IMR-90 (cell line): ENCODE data around the gene PPARG. TPM values are rescaled to one million over a fixed set of nuclear protein-coding genes. Genes with fewer than 3 reads are reported as not detected.

Source experiments
- ATAC-seq: fragments of 200-7000 bp; cut with Tn5 transposase; 2 replicates; pipeline ENCODE4 v1.9.1; 2020; ENCODE audit warnings: low read depth, mild to moderate bottlenecking, moderate library complexity
- BruUV-seq: library from RNA; stranded (reverse); fragments of 400-500 nt; replicated peaks from 2 replicates; lab custom pipeline; 2021; lab: Mats Ljungman, UMichigan
- CTCF ChIA-PET: fragments of 300-600 bp; formaldehyde crosslinking; extraction: SDS; loops from one replicate; lab custom pipeline; 2021; ENCODE audit warnings: antibody characterized with exemption; lab: Yijun Ruan, JAX
- POLR2A ChIA-PET: fragments of 300-600 bp; sonication (Branson Sonifier 250); formaldehyde crosslinking; loops from one replicate; lab custom pipeline; 2022; ENCODE audit warnings: antibody characterized with exemption; ENCODE audit not compliant: unreplicated experiment; lab: Charles Lee
- DNase-seq: peaks from one replicate; pipeline ENCODE4 v3.0.0; 2013
- H2AFZ ChIP-seq: replicated peaks from 2 replicates; pipeline ENCODE3; 2013; ENCODE audit warnings: low read length, mild to moderate bottlenecking; ENCODE audit not compliant: poor library complexity
- H2AK5ac ChIP-seq: 2 replicates; pipeline ENCODE4 v1.6.1; 2013; ENCODE audit warnings: low read depth, low read length, inconsistent platforms
- H2AK9ac ChIP-seq: replicated peaks from 2 replicates; pipeline ENCODE3; 2013; ENCODE audit warnings: mild to moderate bottlenecking, low read depth, low read length, moderate library complexity; ENCODE audit not compliant: poor library complexity
- H2BK120ac ChIP-seq: 2 replicates; pipeline ENCODE4 v1.6.1; 2013; ENCODE audit warnings: low read depth, low read length, inconsistent platforms
- H2BK15ac ChIP-seq: 3 replicates; pipeline ENCODE4 v1.6.1; 2013; ENCODE audit warnings: low read depth, low read length, inconsistent platforms
- H2BK20ac ChIP-seq: 2 replicates; pipeline ENCODE4 v1.6.1; 2013; ENCODE audit warnings: low read depth, mild to moderate bottlenecking, inconsistent platforms, low read length, moderate library complexity
- H2BK5ac ChIP-seq: 2 replicates; pipeline ENCODE4 v1.6.1; 2013; ENCODE audit warnings: mild to moderate bottlenecking, low read depth, low read length, inconsistent platforms; ENCODE audit not compliant: poor library complexity, severe bottlenecking
- H3K14ac ChIP-seq: replicated peaks from 2 replicates; pipeline ENCODE4 v1.6.1; 2013; ENCODE audit warnings: low read depth, low read length, inconsistent platforms
- H3K18ac ChIP-seq: 2 replicates; pipeline ENCODE4 v1.6.1; 2013; ENCODE audit warnings: low read depth, low read length, control low read depth
- H3K23ac ChIP-seq: 2 replicates; pipeline ENCODE4 v1.6.1; 2013; ENCODE audit warnings: low read depth, low read length, inconsistent platforms
- H3K27ac ChIP-seq: 2 replicates; pipeline ENCODE4 v1.5.1; 2013; ENCODE audit warnings: mild to moderate bottlenecking, control low read depth, low read length; ENCODE audit not compliant: insufficient read depth
- H3K27me3 ChIP-seq: 2 replicates; pipeline ENCODE4 v1.6.1; 2013; ENCODE audit warnings: low read length; ENCODE audit not compliant: control insufficient read depth, insufficient read depth
- H3K36me3 ChIP-seq: 2 replicates; pipeline ENCODE4 v1.6.1; 2013; ENCODE audit warnings: low read length, mixed read lengths; ENCODE audit not compliant: control insufficient read depth, insufficient read depth
- H3K4ac ChIP-seq: 2 replicates; pipeline ENCODE4 v1.6.1; 2013; ENCODE audit warnings: low read depth, low read length, inconsistent platforms
- H3K4me1 ChIP-seq: 2 replicates; pipeline ENCODE4 v1.6.1; 2013; ENCODE audit warnings: low read length, mixed read lengths; ENCODE audit not compliant: control insufficient read depth, insufficient read depth
- H3K4me2 ChIP-seq: 2 replicates; pipeline ENCODE4 v1.6.1; 2013; ENCODE audit warnings: low read depth, mild to moderate bottlenecking, control low read depth, low read length, moderate library complexity
- H3K4me3 ChIP-seq: 2 replicates; pipeline ENCODE4 v1.5.1; 2013; ENCODE audit warnings: low read depth, mild to moderate bottlenecking, control low read depth, low read length, moderate library complexity; ENCODE audit not compliant: insufficient read depth
- H3K56ac ChIP-seq: 2 replicates; pipeline ENCODE4 v1.6.1; 2013; ENCODE audit warnings: low read length, inconsistent platforms; ENCODE audit not compliant: insufficient read depth; ENCODE audit errors: extremely low read depth
- H3K79me1 ChIP-seq, 2 experiments: 2 replicates each; pipeline ENCODE4 v1.6.1; 2013; ENCODE audit warnings: low read length in 2 of 2, inconsistent platforms in 1 of 2, low read depth in 1 of 2
- H3K9ac ChIP-seq: 2 replicates; pipeline ENCODE4 v1.6.1; 2013; ENCODE audit warnings: low read depth, low read length, control low read depth
- H3K9me1 ChIP-seq: 2 replicates; pipeline ENCODE4 v1.6.1; 2013; ENCODE audit warnings: low read length, inconsistent platforms; ENCODE audit not compliant: insufficient read depth
- H3K9me3 ChIP-seq: 2 replicates; pipeline ENCODE4 v1.6.1; 2013; ENCODE audit warnings: low read length; ENCODE audit not compliant: control insufficient read depth, insufficient read depth
- H4K20me1 ChIP-seq: 2 replicates; pipeline ENCODE4 v1.6.1; 2013; ENCODE audit warnings: low read length, inconsistent platforms; ENCODE audit not compliant: insufficient read depth
- H4K5ac ChIP-seq: 2 replicates; pipeline ENCODE4 v1.6.1; 2013; ENCODE audit warnings: mild to moderate bottlenecking, low read depth, low read length, control low read depth
- H4K8ac ChIP-seq, 2 experiments: 2 replicates each; pipeline ENCODE4 v1.6.1; 2013; ENCODE audit warnings: low read depth in 2 of 2, low read length in 2 of 2, control low read depth in 1 of 2, inconsistent platforms in 1 of 2
- H4K91ac ChIP-seq: 2 replicates; pipeline ENCODE4 v1.6.1; 2013; ENCODE audit warnings: low read depth, low read length, inconsistent platforms; ENCODE audit not compliant: insufficient read depth
- BHLHE40 ChIP-seq: fragments of 150-350 bp; IDR thresholded peaks from 2 replicates; pipeline ENCODE4 v1.6.1; 2016; ENCODE audit warnings: mild to moderate bottlenecking, low read depth, low read length
- CEBPB ChIP-seq: IDR thresholded peaks from 2 replicates; pipeline ENCODE4 v1.6.1; 2012; ENCODE audit warnings: low read depth, low read length, improper control_type of control experiment
- CHD1 ChIP-seq: IDR thresholded peaks from 2 replicates; pipeline ENCODE4 v1.6.1; 2012; ENCODE audit warnings: low read depth, low read length, improper control_type of control experiment
- CTCF ChIP-seq: conservative IDR thresholded peaks from 2 replicates; pipeline ENCODE4 v1.5.1; 2012; ENCODE audit warnings: mild to moderate bottlenecking, low read depth, low read length, improper control_type of control experiment
- FOS ChIP-seq: fragments of 150-350 bp; IDR thresholded peaks from 2 replicates; pipeline ENCODE4 v1.6.1; 2016; ENCODE audit warnings: low read depth, low read length
- MAFK ChIP-seq: IDR thresholded peaks from 2 replicates; pipeline ENCODE4 v1.6.1; 2012; ENCODE audit warnings: low read depth, low read length, improper control_type of control experiment
- MAZ ChIP-seq: IDR thresholded peaks from 2 replicates; pipeline ENCODE4 v1.6.1; 2012; ENCODE audit warnings: low read depth, mild to moderate bottlenecking, low read length, improper control_type of control experiment, moderate library complexity, borderline replicate concordance
- MXI1 ChIP-seq: IDR thresholded peaks from 2 replicates; pipeline ENCODE4 v1.6.1; 2012; ENCODE audit warnings: low read depth, mild to moderate bottlenecking, low read length, moderate library complexity, borderline replicate concordance
- NFE2L2 ChIP-seq: fragments of 150-350 bp; IDR thresholded peaks from 2 replicates; pipeline ENCODE4 v1.6.1; 2016; ENCODE audit warnings: low read depth, mild to moderate bottlenecking, low read length
- POLR2A ChIP-seq: IDR thresholded peaks from 2 replicates; pipeline ENCODE4 v1.6.1; 2012; ENCODE audit warnings: mild to moderate bottlenecking, low read depth, low read length
- RAD21 ChIP-seq: IDR thresholded peaks from 2 replicates; pipeline ENCODE4 v1.6.1; 2012; ENCODE audit warnings: low read length, improper control_type of control experiment
- RFX5 ChIP-seq: IDR thresholded peaks from 2 replicates; pipeline ENCODE4 v1.8.0; 2012; ENCODE audit warnings: low read depth, mild to moderate bottlenecking, low read length, moderate library complexity
- SMC3 ChIP-seq: fragments of 150-350 bp; IDR thresholded peaks from 2 replicates; pipeline ENCODE4 v1.6.1; 2016; ENCODE audit warnings: low read depth, mild to moderate bottlenecking, antibody characterized with exemption, low read length, moderate library complexity
- USF2 ChIP-seq: fragments of 150-350 bp; IDR thresholded peaks from 2 replicates; pipeline ENCODE4 v1.6.1; 2017; ENCODE audit warnings: mild to moderate bottlenecking, antibody characterized with exemption, low read length, low read depth
- WGBS, 2 experiments: methylation state at CpG; one replicate each; pipeline versions ENCODE4 v1.1.5 to v1.1.7; 2013; ENCODE audit warnings: missing lambda C conversion rate in 2 of 2; ENCODE audit not compliant: insufficient read length in 1 of 2; ENCODE audit errors: extremely low coverage in 2 of 2; 5-methylcytosine and 5-hydroxymethylcytosine counted together
- dilution Hi-C: fragments of 300-500 bp; cut with HindIII; formaldehyde crosslinking; loops from one replicate; pipeline ENCODE4 v1.14.3; 2018; ENCODE audit warnings: low sequenced_read_pairs; ENCODE audit not compliant: unreplicated experiment
- in situ Hi-C: fragments of 300-500 bp; cut with MboI; formaldehyde crosslinking; loops from 3 replicates; pipeline ENCODE4 v1.14.3; 2019; ENCODE audit warnings: low sequenced_read_pairs, inconsistent platforms, mixed read lengths
- intact Hi-C: fragments of 100-400 bp; cut with micrococcal nuclease; formaldehyde crosslinking; loops from 2 replicates; pipeline ENCODE4 v1.10.0; 2022
- polyA plus RNA-seq, 3 experiments: library from polyadenylated mRNA; depleted of rRNA; stranded (reverse); fragments of >200 nt; gene quantifications; 2 replicates each; pipeline ENCODE4 v1.2.3, GENCODE V29; 2012; ENCODE audit warnings: low replicate concordance in 1 of 3
- total RNA-seq: library from RNA; depleted of rRNA; stranded (reverse); fragments of >200 nt; gene quantifications from 2 replicates; pipeline ENCODE4 v1.2.3, GENCODE V29; 2012
- TF ChIP-seq, protein P1 (sequence below): fragments of 150-350 bp; IDR thresholded peaks from 2 replicates; pipeline ENCODE4 v1.6.1; 2016; ENCODE audit warnings: low read depth, mild to moderate bottlenecking, low read length, moderate library complexity, borderline replicate concordance

Gene PPARG
- total and polyA plus RNA-seq, 2 of the 4 experiments (the other 2 are of a cell fraction): 11.2 to 23.8 TPM

GRCh38 chr3:12268049-12268735 lies 20.7 kb upstream of the PPARG start:
- no peak overlapping the region for H2BK5ac ChIP-seq
- ATAC-seq (no peak), DNase-seq (no peak)
- no peak overlapping the region for H2BK15ac ChIP-seq
- H3K9ac ChIP-seq: no peak overlapping the region
- H3K27ac ChIP-seq: no peak overlapping the region
- H4K20me1 ChIP-seq: no peaks in the 10 kb centered on the region
- in situ Hi-C loops: no loop called here
- no peak overlapping the region for H3K56ac ChIP-seq
- no peaks in the 10 kb centered on the region for H3K9me3 ChIP-seq
- H3K4ac ChIP-seq: no peak overlapping the region
- CTCF ChIA-PET: interaction anchor here (1.4 kb wide), 1 partner anchor 33 kb away, joined by 4 read pairs; no protein-coding TSS in a partner anchor
- no peak overlapping the region for H4K8ac ChIP-seq
- no peak overlapping the region for H2BK120ac ChIP-seq
- peaks cover 6% of the 10 kb centered on the region for H3K4me1 ChIP-seq
- no peaks in the 10 kb centered on the region for H3K79me1 ChIP-seq
- no peak overlapping the region for H3K4me3 ChIP-seq
- H3K36me3 ChIP-seq: no peaks in the 10 kb centered on the region
- no peak overlapping the region for H2AFZ ChIP-seq
- H3K14ac ChIP-seq: no peak overlapping the region
- H3K23ac ChIP-seq: no peak overlapping the region
- no TSS peak for BruUV-seq
- no CpG with 5 or more reads among the region's 3 CpGs for WGBS, 2 experiments
- H3K27me3 ChIP-seq: no peaks in the 10 kb centered on the region
- dilution Hi-C loops: no loop called here
- TF ChIP-seq MAZ (no peak), FOS (no peak), USF2 (no peak), RFX5 (no peak), RAD21 (no peak), SMC3 (no peak), BHLHE40 (no peak), CEBPB (no peak), MXI1 (no peak), NFE2L2 (no peak), MAFK (no peak), POLR2A (no peak), CHD1 (no peak), CTCF (no peak)
- TF ChIP-seq, protein P1, sequence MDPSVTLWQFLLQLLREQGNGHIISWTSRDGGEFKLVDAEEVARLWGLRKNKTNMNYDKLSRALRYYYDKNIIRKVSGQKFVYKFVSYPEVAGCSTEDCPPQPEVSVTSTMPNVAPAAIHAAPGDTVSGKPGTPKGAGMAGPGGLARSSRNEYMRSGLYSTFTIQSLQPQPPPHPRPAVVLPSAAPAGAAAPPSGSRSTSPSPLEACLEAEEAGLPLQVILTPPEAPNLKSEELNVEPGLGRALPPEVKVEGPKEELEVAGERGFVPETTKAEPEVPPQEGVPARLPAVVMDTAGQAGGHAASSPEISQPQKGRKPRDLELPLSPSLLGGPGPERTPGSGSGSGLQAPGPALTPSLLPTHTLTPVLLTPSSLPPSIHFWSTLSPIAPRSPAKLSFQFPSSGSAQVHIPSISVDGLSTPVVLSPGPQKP: no peak
- H2BK20ac ChIP-seq: no peak overlapping the region
- no peak overlapping the region for H4K5ac ChIP-seq
- H4K91ac ChIP-seq: no peak overlapping the region
- no peak overlapping the region for H2AK5ac ChIP-seq
- no peak overlapping the region for H2AK9ac ChIP-seq
- H3K4me2 ChIP-seq: no peak overlapping the region
- POLR2A ChIA-PET: no interaction called here
- H3K18ac ChIP-seq: no peak overlapping the region
- intact Hi-C loops: no loop called here
- H3K9me1 ChIP-seq: no peaks in the 10 kb centered on the region; the same call in 1 of the 2 replicates
